GM21786 (cell line): Measurements from ENCODE around the gene EPC1.

Experiments
- ATAC-seq: cut with Tn5 transposase; IDR thresholded peaks from one replicate; pipeline ENCODE4 v1.9.1; 2021; ENCODE audit not compliant: unreplicated experiment

The EPC1 gene

DNA sequence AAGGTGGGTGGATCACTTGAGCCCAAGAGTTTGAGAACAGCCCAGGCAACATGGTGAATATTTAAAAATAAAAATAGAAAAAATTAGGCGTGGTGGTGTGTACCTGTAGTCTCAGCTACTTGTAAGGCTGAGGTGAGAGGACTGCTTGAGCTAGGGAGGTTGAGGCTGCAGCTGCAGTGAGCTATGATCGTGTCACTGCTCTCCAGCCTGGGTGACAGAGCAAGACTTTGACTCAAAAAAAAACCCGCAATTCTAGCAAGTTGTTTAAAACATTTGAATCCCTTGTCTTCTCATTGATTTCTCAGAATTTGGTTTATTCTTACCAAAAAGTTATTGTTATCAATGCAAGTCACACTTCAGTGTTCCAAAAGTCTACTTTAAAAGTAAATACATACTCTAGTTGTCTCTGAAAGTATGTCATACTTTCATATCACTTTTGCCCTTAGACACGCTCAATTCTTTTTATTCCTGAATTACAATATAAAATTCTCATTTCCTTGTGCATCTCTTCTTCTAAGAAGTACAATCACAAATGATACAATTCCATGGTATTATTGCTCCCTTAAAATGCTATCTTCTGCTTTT, 6.3 kb downstream of the EPC1 start:
- no peak for ATAC-seq

DNA sequence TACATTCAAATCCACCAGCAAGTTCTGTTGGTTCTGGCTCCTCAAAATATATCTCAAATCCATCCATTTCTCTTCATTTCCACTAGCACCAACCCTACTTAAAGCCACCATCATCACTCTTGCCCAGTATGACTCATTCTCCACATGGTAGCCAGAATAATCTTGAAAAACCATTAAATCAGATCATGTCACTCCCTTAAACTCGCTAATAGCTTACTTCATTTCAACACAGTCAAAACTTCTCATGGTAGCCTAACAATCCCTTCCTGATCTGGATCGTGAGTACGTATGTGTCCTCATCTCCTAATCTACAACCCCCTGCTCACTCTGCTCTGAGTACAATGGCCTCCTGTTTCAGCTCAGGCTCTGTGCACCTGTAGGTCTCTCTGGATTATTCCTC, 8.7 kb downstream of the EPC1 start:
- no peak for ATAC-seq

DNA sequence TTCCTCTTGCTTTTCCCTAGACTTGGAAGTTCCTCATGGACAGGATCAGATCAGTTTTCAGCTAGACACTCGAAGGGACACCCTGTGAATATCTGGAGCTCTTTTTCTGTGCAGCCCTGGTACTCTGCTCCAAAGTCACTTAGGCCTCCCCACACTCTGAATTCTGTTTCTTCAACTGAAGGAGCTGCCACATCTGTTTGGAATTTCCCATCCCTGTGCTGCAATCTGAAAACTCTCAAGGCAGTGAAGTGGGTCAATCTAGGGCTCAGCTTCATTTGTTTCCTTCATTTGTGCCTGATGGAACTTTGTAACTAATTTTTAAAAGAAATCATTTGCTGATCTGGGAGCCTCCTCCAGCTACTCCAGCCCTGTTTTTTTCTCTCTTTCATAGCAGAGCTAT, 9.6 kb downstream of the EPC1 start:
- ATAC-seq = no peak

DNA sequence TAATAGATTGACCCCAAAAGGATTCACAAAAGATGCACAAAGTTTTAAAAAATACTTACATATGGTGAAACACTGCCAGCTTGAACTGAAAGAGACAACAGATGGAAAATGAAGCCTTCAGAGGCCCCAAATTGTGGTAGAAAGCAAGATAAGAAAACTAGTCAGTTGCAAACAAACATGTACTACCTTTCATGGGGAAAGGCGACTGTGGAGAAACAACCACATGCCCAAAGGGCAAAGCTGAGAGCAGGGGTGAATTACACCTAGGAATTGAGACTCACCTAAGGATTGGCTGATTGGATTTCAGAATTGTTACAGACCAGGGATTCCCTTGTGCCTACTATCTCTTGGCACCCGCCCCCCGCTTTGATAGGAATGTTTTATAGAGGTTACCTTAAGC, 13.1 kb downstream of the EPC1 start:
- no peak for ATAC-seq

DNA sequence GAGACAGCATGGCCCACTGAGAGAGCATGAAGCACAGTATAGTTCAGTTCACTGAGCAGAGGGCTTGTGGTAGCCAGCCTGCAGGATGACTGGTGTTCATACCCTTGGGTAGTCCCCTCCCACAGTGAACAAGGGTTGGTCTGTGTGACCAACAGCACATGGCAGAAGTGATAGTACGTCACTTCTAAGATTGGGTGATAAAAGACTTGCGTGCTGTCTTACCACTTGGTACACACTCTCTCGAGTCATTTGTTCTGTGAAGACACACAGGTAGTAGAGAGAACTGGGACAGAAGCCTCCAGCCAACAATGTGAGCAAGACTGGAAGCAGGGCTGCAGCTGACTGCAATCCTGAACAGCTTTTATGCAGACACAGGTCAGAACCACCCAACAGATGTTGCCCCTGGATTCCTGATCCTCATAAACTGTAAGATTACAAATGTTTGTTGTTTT, 14.6 kb downstream of the EPC1 start:
- ATAC-seq = peak; percentile 95

DNA sequence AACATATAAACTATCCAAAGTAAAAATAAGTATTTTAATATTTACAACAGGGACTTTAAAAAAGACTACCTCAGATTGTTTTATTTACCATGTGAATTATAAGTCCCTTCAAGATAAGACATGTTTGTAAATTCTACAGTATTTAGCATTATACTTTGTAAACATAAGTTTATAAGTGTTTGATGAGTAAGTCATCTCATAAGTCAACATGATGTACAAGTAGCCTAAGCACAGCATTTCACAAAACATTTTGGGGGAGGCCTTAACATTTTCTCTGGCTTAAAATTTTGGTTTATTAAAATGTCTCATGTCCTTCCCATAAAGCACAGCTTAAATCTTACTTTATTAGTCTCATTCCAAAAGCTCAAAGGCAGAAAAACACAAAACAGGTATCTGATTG, 15.4 kb downstream of the EPC1 start:
- ATAC-seq = no peak

DNA sequence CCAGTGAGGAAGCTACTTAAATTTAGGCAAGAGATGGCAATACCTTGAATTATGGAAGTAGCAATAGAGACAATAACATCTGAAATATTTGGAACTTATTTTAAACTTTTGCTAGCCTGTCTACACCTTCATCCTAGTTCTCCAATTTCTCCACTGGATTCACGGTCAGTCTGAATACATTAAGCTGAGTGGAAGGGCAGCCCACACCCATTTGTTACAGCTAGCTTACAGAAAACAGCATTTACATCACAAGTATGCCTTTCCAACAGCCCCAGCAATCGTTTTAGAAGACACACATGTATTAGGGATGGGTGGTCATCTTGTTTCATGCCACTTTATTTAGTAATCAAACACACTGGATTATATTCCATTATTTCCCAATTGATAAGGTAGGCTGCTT, 16.7 kb downstream of the EPC1 start:
- ATAC-seq = no peak

- no peak for ATAC-seq
Measured at GRCh38 chr10:32329061-32329460, 17.9 kb downstream of the EPC1 start.

- ATAC-seq = no peak
Measured at GRCh38 chr10:32328499-32328898, 18.5 kb downstream of the EPC1 start.

GRCh38 chr10:32327364-32327691, 19.6 kb downstream of the EPC1 start:
- ATAC-seq = no peak

- no peak for ATAC-seq
Measured at GRCh38 chr10:32326680-32327363, 20.1 kb downstream of the EPC1 start.

DNA sequence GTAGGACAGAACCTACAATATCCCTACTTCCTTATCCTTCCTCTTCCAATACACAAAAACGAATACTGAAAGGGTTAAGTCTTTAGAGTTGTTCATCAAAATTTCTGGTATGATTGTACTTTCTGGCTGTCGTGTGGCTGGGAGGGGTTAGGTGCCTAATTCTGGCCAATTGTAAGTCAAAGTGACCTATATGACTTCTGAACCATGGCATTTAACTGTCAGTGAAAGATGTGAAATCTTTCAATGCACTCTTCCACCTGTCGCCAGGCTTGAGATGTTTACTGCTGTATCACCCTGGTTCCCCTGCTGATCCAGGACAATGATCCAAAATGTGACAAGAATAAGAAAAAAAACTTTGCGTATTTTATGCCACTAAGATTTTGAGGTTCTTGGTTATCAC, 20.8 kb downstream of the EPC1 start:
- peak; percentile 60 for ATAC-seq

- ATAC-seq = no peak
Measured at GRCh38 chr10:32323051-32323450, 23.9 kb downstream of the EPC1 start.

DNA sequence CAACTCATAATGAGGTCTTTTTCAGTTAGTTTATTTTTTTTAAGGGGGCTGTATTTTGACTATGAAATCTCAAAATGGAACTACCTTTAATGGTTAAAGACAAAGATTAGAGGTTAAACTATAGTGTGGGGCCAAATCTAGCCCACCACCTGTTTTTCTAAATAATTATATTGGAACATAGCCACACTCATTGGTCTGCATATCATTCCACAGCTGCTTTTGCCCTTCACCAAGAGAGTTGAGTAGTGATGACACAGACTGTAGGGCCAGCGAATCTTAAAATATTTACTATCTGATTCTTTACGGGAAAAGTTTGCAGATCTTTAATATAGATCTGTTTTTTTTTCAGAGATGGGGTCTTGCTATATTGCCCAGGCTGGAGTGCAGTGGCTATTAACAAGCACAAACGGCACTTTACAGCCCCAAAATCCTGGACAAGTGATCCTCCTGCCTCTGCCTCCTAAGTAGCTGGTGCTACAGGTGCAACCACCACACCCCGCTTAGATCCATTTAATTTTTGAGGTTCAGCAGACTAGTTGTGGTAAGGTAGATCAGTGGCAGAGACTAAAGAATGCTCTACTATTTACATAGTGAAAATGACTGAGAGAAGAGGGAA, 25.8 kb downstream of the EPC1 start:
- ATAC-seq = no peak

DNA sequence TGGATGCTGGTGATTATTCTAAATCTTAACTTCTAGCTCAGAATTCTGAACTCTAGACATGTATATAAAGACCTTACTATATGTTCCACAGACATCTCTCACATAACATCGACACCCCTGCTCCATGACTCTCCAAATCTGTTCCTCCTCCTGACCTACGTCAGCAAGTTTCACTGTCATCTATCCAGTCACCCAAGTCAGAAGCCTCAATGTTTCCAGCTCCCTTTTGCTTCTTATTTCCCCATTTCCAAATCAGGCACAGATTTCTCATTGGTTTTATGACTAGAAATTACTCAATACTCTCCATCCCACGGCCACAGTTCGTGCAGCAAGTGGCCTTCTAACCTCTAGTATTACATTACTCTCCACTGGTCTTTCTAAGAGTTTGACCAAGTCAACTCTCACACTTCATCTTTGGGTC, 28.5 kb downstream of the EPC1 start:
- ATAC-seq = peak; percentile 39

GRCh38 chr10:32317795-32318357, 29.1 kb downstream of the EPC1 start:
- peak; percentile 93 for ATAC-seq

- ATAC-seq = no peak
Measured at GRCh38 chr10:32315424-32315823, 31.5 kb downstream of the EPC1 start.

DNA sequence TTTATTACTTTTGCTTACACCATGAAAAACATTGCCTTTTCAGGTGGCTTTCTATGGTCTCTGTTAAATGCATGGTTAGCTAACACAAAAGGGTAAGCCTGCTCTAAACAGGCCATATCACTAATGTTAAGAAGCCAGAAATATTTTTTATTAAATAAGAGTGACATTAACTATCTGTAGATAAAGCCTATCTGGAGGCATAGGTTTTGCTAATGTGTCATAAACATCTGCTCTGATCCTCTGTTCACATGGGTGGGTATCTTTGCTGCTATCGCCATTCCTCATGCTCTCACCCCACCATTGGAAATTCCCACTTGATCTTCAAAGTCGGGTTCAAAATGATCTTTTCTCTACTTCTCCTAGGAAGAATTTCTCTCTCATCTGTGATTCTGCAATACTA, 32.4 kb downstream of the EPC1 start:
- no peak for ATAC-seq

DNA sequence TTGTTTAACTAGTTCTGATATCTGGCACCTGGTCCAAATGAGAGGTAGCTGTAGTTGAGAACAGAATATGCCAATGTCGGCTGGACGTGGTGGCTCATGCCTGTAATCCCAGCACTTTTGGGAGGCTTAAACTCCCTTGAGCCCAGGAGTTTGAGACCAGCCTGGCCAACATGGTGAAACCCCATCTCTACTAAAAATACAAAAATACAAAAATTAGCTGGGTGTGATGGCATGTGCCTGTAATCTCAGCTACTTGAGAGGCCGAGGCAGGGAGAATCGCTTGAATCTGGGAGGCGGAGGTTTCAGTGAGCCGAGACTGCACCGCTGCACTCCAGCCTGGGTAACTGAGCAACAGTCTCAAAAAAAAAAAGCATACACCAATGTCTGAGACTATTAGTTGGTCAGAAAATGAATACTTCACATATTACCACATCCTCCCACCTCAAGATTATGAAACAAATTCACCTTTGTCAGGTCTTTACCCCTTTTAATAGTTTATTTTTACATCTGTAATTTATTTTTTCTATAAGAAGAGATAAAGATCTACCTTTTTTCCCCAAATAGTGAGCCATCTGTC, 38.8 kb downstream of the EPC1 start:
- peak; percentile 45 for ATAC-seq

DNA sequence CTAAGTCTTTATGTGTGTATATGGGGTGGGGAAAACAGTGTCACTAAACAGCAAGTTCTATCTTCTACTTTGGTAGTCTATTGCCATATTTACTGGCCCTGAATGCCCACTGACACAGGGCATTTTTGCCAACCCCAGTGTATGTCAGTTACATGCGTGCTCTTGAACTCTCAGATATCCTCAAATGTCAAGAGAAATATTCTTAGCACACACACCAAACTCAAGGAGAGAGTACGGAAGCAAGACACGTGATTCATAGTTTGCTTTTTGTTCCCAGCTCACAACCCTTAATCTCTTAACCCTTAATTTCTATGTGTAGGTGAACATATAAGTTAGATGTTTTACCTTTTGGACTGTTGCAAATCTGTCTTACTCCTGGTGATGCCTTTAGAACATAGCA, 39.3 kb downstream of the EPC1 start:
- no peak for ATAC-seq

- no peak for ATAC-seq
Measured at GRCh38 chr10:32299354-32299980, 47.5 kb downstream of the EPC1 start.
